LoVo (cell line): ENCODE measurements around the gene KDM4B.

Source experiments
- DNase-seq: peaks from one replicate; pipeline ENCODE4 v3.0.0-alpha.2; 2016; ENCODE audit warnings: low spot score

The KDM4B gene

DNA sequence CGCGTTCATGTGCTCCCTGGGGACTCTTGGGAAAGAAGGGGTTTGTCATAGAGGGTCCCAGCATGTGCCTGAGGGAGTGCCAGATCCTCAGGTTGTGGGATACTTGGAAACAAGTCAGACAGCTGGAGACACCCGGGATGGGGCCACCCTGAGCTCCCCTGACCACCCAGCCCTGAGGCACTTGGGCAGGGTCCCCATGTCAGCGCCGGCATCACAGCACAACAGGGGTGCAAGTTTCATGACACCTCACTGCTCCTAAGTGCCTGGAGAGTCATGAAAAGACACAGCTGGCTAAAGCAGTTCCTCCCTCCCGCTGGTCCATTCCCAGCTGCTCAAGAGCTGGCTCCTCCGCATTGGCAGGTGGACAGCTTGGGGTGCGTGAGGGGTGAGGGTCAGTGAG, 102.7 kb downstream of the KDM4B start:
- no peak for DNase-seq

DNA sequence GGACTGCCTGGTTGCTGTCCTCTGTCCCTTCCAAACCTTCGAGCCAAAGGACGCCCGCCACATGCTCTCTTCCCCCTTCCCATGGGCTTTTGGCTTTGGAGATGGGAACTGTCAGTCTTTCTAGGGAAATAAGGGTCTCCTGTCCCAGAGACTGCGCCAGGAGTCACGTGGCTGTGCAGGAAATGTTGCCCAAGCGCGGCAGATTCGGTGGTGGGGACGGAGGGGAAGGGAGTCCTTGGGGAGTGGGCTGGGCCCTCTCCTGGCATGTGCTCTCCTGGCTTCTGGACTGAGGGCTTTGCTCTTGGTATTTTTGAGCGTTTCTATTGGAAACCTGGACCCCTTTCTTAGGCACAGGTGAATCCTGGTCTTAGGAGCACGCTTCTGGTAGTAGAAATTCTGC, 103.2 kb downstream of the KDM4B start:
- DNase-seq = no peak

DNA sequence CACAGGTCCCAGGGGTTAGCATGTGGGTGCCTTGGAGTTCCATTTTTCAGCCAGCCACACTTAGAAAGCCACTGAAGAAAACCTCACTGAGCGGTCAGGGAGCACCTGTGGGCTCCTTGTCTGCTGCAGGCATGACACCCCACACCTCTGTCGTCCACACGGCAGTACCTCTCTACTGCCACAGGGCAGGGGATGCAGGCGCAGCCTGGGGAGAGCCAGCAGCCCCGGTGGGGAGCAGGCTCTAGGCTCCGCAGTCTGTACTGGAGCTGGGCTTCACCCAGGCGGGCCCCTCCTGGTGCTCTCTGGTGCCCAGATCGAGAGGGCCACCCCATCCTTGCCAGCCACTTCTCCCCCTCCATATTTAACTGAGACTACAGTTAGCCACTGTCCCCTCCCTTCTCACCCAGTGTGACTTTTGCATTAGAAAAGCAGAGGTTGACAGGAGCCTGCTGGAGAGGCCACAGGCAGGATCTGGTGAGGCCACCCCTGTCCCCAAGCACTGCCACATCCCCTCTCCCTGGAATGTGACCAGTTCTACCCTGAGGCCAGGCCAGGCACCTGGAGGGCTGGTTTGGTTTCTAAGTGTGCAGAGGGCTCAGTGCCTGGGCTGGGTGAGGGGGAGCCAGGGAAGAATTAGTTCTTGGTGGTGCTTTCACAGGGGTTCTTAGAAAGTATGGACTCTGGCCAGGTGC, 104.4 kb downstream of the KDM4B start:
- no peak for DNase-seq

DNA sequence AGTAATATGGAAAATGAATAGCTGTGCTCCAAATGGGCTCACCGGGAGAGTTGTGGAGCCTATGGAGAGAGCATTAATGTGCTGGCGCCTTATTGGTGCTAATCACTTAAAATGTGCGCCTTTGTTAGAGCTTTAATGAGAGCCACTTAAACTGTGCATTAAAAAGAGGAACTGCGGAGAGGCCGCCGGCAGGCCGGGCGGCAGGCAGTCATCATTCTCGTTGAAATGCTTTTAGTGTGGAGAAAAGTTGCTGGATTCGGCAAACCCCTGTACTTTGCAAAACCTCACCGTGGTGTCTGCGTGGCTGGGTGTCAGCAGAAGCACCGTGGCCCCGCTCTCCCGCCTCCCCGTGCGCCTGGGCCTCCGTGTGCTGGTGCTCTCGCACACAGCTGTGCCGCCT, 105.5 kb downstream of the KDM4B start:
- no peak for DNase-seq

DNA sequence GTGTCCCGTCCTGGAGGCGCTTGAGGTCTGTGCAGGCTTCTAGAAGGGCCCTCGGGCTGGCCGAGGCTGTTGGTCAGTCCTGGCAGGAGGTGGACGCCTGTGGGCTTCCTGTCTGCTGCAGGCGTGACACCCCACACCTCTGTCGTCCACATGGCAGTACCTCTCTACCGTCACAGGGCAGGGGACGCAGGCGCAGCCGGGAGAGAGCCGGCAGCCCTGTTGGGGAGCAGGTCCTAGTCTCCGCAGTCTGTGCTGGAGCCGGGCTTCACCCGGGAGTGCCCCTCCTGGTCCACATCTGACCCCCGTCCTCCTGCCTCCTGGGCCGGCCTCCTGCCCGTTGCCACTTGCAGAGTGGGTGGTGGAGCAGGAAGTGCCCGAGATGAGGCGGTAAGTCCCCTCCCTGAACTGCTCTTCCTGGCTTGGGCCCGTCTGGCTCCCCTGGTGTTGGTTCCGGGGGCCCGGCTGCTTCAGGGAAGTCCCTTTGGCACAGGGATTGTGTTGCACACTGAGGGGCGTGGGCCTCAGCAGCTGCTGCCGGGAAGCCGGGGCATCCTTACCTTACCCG, 106.0 kb downstream of the KDM4B start:
- DNase-seq = no peak

DNA sequence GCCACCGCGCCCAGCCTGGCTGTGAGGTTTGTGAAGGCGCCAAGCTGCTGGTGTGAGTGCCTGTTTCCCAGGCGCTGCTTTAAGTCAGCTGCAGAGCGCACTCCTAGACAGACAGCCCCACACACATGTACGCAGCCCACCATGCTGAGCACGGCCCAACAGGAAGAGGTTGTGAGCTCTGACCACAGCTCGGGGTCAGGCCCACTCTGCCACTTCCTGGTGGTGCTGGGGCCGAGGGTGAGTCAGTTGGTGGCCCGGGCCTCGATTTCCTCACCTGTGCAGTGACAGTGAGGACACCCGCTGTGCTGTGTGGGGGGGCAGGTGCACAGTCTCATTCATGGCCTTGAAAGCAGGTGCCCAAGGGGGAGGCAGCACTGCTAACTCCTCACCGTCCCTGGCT, 106.7 kb downstream of the KDM4B start:
- no peak for DNase-seq

DNA sequence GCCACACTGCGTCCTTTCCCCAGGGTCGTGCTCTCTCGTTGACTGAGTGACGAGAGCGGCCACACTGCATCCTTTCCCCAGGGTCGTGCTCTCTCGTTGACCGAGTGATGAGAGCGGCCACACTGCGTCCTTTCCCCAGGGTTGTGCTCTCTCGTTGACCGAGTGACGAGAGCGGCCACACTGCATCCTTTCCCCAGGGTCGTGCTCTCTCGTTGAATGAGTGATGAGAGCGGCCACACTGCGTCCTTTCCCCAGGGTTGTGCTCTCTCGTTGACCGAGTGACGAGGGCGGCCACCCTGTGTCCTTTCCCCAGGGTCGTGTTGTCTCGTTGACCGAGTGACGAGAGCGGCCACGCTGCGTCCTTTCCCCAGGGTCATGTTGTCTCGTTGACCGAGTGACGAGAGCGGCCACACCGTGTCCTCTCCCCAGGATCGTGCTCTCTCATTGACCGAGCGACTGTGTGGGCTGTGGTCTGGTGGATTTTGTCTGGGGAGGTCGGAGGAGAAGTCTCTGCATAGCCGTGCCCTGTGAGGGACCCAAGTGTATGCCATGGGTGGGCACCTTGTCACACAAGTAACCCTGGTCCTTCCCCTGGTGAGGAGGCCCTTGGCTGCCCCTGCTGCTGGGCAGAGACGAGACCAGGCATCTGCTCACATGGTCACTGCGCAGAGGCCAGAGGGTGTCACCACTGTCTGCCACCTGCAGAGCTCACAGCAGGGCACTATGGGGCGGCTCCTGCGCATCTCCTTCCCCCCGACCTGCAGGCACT, 107.7 kb downstream of the KDM4B start:
- no peak for DNase-seq

DNA sequence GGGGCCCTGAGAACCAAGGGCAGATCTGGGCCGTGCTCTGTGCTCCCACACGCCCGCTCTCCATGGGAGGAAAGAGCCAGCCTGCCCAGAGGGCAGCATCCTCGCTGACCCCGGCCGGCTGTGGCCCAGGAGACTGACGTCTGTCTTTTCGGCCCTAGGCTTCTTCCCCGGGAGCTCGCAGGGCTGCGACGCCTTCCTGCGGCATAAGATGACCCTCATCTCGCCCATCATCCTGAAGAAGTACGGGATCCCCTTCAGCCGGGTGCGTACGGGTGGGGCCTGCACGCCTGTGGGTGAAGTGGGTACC, 108.2 kb downstream of the KDM4B start:
- no peak for DNase-seq

DNA sequence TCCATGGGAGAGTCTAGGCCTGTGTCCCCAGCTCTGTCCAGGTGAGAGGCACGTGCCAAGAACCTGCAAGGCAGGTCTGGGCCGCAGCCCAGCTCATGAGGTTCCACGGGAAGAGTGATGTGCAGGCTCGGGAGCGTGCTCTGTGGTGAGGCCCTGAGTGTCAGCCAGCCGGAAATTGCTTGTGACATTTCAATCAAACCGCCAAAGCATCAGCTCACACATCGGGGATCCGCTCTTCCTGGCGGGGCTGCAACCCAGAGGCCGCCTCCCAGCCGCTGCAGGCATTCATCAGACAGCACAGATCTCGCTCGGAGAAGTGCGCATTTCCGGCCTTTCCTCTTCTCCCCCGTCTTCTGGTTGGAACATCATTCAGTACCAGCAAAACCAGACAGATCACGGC, 109.3 kb downstream of the KDM4B start:
- no peak for DNase-seq

DNA sequence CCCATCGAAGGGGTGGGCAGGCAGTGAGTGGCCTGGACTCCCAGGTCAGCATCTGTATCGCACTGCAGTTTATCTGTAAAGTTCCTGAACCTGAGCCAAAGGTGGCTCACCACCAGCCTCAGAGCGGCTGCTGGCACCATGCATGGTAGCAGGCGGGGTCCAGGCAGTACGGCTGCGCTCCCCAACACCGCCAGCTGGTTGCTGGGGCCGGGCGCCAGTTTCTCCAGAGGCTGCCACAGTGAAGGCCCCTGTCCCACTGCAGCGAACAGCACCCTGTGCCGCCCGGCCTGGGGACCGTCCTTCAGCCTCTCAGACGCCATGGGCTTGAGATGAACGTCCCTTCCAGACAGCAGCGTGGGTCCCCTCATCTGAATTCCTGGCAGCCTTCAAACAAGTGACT, 109.8 kb downstream of the KDM4B start:
- DNase-seq = no peak

DNA sequence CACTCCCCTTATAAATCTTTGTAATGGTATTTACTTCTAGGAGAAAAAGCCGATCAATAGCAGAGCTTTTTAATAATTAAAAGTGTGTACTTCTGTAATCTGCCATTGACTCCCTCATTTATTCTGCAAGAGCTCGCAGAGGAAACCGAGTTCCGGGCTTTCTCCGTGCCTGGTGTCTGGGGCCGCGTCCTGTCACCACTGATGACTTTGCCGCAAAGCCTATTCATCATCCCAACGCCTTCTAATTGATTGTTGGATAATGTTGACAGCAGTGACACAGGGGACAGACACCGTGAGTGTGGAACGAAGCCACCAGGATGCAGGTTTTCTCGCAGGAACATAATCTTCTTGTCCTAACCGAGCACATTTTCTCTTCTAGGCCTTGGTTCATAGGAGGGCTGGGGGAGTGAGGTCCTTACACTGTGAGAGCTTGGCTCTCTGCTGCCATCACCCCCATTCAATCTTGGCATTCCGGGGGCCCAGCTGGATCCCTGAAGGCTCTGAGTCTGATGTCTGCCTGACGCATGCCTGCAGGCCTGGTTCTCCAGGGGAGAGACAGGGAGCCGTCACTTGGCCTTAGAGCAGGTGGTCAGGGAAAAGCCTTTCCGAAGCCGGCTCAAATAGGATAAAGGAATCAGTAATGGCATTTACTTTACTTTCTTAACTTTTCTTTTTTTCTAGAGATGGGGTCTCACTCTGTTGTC, 110.3 kb downstream of the KDM4B start:
- DNase-seq = no peak

DNA sequence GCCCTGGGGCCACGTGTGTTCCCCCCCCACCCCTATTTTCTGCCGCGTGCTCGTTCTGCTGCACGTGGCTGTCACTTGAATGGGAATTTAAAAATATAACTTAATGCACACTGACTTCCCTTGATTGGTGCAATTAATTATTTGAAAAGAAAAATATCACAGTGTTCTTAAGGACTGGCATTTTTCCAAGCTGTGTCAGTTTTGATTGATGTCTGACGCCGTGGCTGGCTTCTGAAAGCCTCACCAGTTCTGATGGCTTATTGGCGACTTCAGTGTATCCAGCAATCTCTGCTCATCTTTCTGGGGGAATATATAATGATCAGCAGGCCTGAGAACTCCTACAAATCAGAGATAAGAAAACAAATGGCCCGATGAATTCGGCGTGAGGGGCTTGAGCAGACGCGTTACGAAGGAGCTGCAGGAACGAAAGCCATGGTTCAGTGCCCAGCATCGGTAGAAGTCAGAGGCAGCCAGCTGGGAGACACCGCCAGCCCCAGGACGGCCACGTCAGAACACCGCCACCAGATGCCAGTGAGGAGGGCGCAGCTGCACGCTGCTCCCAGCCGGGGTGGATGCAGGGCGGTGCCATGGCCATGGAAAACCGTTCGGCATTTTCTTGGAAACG, 111.2 kb downstream of the KDM4B start:
- no peak for DNase-seq

DNA sequence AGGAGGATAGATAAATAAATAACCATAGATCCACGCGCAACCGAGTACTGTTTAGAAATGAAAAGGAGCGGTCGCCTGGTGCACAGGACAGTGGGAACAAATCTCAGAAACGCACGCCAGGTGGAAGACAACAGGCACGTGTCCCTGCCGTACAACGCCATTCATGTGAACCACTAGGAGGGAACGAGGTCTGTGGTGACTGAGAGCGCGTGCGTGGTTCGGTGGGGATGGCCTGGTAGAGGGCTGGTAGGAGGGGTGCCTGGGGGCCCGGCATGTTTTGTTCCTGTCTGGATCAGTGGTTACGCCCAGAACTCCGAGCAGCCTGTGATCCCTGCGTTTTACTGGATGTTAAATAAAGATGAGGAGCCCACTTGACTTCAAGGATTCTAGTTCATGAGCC, 111.9 kb downstream of the KDM4B start:
- no peak for DNase-seq

DNA sequence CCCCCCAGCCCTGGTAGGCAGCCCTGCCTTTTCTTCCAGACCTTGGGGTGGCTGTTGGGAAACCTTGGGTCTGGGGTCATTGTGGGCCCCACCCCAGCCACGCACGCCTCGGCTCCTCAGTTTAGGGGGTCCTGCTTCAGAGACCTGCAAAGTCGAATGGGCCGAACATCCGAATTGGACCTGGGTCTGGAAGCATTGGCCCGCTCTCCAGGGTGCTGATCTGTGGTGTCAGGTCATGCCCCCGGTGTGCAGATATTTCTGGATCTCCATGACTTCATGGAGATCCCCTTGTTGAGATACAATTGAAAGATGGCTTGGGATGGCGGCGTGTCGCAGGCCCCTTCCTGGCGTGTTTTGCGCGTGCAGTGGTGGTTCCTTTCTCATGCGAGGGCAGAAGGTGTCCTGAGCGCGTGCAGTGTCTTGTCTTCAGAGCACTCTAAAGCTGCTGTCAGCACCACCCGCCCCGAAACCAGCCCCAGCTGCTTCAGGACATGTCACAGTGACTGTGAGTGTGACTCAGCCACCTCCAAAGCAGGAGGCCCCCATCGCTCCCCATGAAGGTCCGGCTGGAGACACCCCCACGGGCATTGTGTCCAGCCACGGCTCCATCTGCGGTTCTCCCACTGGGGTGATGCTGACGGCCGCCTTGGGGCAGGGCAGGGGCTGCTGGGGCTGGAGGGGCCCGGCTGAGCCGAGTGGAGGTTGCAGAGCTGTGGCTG, 112.7 kb downstream of the KDM4B start:
- DNase-seq = no peak

DNA sequence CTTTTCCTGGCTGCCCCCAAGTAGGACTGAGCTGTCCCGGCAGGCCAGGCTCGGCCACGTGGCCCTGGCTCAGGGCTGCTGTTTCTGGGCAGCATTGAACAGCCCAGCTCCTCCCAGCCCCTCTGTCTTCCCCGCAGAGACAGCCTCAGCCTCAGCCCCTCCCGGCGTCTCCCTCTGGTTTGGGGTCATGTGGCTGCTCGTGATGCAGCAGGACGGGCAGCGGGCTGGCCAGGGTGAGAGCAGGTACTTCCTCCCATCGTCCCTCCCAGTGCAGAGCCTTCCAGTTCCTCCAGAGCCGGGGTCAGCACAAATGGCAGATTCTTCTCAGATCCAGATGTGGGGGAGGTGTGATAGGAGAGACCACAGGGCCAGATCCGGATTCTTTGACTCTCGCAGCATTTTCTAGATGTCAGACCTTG, 114.6 kb downstream of the KDM4B start:
- DNase-seq = no peak

DNA sequence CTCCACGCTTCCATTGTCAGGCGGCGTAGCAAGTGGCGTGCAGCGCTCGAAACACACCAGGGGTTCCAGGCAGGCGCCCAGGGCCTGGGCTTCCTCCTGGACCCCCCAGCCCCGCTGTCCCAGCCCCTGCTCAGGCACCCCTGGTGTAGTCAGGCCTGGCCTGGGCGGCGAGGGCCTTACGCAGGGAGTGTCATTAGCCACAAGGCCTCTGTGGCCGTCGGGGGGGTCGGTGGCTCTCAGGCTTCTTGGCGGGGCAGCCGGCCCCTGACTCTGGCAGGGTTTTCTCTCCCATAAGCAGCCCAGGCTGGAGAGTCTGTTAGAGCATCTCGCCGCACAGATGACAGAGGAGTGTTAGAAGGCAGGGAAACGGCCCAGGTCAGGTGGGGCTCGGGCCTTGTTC, 116.7 kb downstream of the KDM4B start:
- DNase-seq = no peak

DNA sequence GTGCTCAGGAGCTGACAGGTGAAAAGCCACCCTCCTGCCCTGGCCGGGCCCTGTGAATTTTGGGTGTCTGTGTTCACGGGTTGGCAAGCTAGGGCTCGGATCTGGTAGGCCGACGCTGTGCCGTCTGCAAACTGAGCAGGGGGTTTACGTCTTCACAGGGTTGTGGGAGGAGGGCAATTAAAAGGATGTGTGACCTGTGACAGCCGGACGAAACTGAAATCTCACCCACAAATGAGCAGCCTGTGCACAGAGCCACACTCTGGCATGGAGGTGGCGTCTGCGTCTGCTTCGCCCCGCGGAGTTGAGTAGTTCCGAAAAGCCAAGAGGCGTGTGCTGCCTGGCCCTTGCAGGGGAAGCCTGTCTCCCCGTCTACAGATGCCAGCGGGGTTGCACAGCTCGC, 117.3 kb downstream of the KDM4B start:
- DNase-seq = no peak

DNA sequence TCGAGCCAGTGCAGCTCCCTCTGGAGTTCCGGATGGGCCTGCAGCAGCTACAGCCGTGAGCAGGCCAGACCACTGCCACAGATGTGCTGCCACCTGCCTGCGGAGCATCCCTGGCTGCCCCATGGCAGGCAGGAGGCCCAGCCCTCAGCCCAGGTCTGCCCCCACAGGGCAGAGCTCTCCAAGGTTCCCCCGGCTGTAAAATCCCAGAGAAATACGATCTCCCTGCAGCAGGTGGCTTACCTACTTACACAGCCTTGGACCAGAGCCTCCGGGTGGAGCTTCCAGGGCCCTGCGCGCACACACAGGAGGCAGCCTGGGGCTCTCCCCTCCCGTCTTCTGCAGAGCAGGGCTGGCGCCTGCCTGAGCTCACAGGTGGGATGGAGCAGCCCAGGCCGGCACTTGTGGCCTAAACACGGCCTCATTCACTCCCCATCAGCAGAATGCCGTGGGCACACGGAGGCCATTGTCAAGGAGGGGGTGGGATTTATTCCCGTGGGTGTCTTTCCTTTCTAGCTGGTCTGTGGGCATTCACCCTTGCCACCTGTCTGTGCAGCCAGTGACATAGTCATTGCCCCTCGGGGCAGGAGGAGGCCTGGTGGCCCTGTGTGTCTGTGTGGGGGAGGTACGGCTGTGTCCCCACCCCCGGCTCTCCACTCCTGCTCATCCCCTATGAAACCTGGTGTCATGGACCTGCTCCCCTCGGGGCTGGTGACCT, 118.0 kb downstream of the KDM4B start:
- DNase-seq = no peak

DNA sequence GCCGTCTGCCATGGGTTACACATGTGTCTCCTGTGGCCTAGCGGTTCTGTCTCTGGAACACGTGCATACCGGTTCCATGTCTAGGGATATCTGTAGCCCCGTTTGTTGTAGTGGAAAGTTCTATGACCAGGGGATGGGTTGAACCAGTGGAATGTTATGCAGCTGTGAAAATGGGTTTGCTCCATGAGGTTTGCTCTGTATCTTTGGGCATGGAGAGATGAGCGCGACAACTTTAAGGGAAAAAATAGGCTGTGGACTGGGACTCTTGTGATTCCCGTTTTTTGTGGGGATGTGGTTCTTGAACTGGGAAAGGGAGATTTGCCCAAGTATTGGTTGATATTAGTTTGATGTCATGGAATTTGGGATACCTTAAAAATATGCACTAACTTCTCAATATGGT, 120.4 kb downstream of the KDM4B start:
- no peak for DNase-seq

DNA sequence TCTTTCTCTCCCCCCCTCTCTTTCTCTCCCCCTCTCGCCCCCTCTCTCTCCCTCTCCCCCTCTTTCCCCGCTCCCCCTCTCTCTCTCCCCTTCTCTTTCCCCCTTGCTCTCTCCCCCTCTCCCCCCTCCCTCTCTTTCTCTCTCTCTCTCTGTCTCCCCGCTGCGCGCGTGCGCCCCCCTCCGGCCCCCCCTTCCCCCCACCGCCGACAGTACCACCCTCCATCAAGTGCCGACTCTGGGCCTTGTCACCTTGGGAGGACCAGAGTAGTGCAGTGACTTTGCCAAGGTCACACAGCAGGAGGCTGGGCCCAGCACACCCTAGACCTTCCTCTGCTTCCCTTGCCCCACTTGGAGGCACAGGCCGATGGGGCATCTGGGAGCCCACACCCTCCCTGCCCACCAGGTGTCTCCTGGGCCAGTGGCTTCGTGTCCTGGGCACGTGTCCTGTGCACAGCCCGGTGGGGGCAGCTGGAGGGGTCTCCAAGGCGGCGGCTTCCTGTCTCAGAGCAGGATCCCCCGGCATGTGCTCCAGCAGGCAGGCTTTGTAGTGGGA, 121.6 kb downstream of the KDM4B start:
- DNase-seq = no peak
